K562 (cell line): Measurements from ENCODE around the gene DNAAF2. TPM values are rescaled to one million over a fixed set of nuclear protein-coding genes. Genes with fewer than 3 reads are reported as not detected.

Experiments used
- ARID3A ChIP-seq: IDR thresholded peaks from 2 replicates; pipeline ENCODE4 v1.6.1; 2012; ENCODE audit warnings: low read depth, low read length, improper control_type of control experiment, borderline replicate concordance
- CAMTA2 ChIP-seq: fragments of 250-450 bp; sonication (Bioruptor Pico); conservative IDR thresholded peaks from 2 replicates; pipeline ENCODE4 v1.5.1; 2022
- CBX3 ChIP-seq, 2 experiments: IDR thresholded peaks; 1 replicate in 1 of 2; 2 replicates in 1 of 2; pipeline ENCODE4 v1.6.1; 2012; ENCODE audit warnings: inconsistent platforms in 2 of 2, low read length in 2 of 2, borderline replicate concordance in 1 of 2, control low read depth in 1 of 2
- CC2D1A ChIP-seq: fragments of 450-650 bp; IDR thresholded peaks from 2 replicates; pipeline ENCODE4 v1.6.1; 2017; ENCODE audit warnings: mild to moderate bottlenecking
- CHD2 ChIP-seq: IDR thresholded peaks from 2 replicates; pipeline ENCODE4 v1.6.1; 2011; ENCODE audit warnings: low read depth, low read length
- HNRNPLL ChIP-seq: fragments of 200-400 bp; formaldehyde crosslinking; IDR thresholded peaks from 2 replicates; pipeline ENCODE4 v1.6.1; 2017; ENCODE audit warnings: low read length, low read depth, mild to moderate bottlenecking; ENCODE audit not compliant: poor library complexity, severe bottlenecking
- HOMEZ ChIP-seq: fragments of 250-450 bp; sonication (Bioruptor Pico); IDR thresholded peaks from 2 replicates; pipeline ENCODE4 v1.4.0; 2020; ENCODE audit warnings: mild to moderate bottlenecking, moderate library complexity
- REST ChIP-seq, 2 experiments: fragments of 450-650 bp; formaldehyde crosslinking in 1 of 2; IDR thresholded peaks; 2 replicates each; pipeline versions ENCODE4 v1.4.0 to v1.6.1; 2014 to 2020; ENCODE audit warnings: mild to moderate bottlenecking in 2 of 2, borderline replicate concordance in 1 of 2, low read depth in 1 of 2
- SOX6 ChIP-seq: fragments of 450-650 bp; IDR thresholded peaks from 2 replicates; pipeline ENCODE4 v1.6.1; 2014; ENCODE audit warnings: mild to moderate bottlenecking
- SRSF7 ChIP-seq: fragments of 200-400 bp; formaldehyde crosslinking; optimal IDR thresholded peaks from 2 replicates; pipeline ENCODE3; 2017; ENCODE audit warnings: mild to moderate bottlenecking, low read depth, low read length
- THRA ChIP-seq: fragments of 450-650 bp; IDR thresholded peaks from 2 replicates; pipeline ENCODE4 v1.6.1; 2017; ENCODE audit warnings: mild to moderate bottlenecking, moderate library complexity
- polyA plus RNA-seq, 8 experiments: library from polyadenylated mRNA; depleted of rRNA in 4 of 8; stranded (reverse) in 5 of 8; unstranded in 3 of 8; fragments of >200 nt; fragmentation: Nextera tagmentation in 2 of 8; fragmentation: Illumina TruSeq in 1 of 8; extraction: Ambion mirVana in 2 of 8; extraction: Trizol in 1 of 8; gene quantifications; 2 replicates each; pipeline versions ENCODE4 v1.2.1 to v1.2.3, GENCODE V29; 2011 to 2014; ENCODE audit warnings: inconsistent platforms in 1 of 8, missing spikeins in 1 of 8
- total RNA-seq, 7 experiments: library from RNA; depleted of rRNA in 6 of 7; stranded (reverse); fragments of >200 nt in 6 of 7; fragmentation: Illumina TruSeq in 2 of 7; extraction: Trizol in 2 of 7; gene quantifications; 2 replicates each; pipeline versions ENCODE4 v1.2.1 to v1.2.3, GENCODE V29; 2011 to 2021; ENCODE audit warnings: low replicate concordance in 1 of 7

DNAAF2 gene
- total and polyA plus RNA-seq, 9 of the 15 experiments (the other 6 are each of a cell fraction or from before 2014, with no cell fraction given): 2.4 to 14.6 (median 11.1) TPM

GRCh38 chr14:49586673-49587460 is 48.2 kb downstream of the DNAAF2 start (continued):
- TF ChIP-seq REST (IDR thresholded peaks at IDR 0.05; ENCODE audit: borderline replicate concordance) (peak; percentile 29; the same call in 1 of the 2 replicates), REST (CRISPR knock-in tag; IDR thresholded peaks at IDR 0.05; ENCODE audit: low read depth) (no peak), THRA (no peak), HOMEZ (CRISPR knock-in tag) (no peak), SOX6 (no peak; the same call in 1 of the 2 replicates), CBX3 (IDR thresholded peaks at IDR 0.05; ENCODE audit: borderline replicate concordance in 1 of 2, low read length in 2 of 2) (peak in 1 of 2 experiments; percentile 69; a peak in 2 of 3 replicates), CHD2 (no peak), ARID3A (peak; percentile 95), HNRNPLL (peak; percentile 30), CC2D1A (0 out of 2 replicates have a peak, but pooled peaks have one; percentile 63), SRSF7 (no peak), CAMTA2 (CRISPR knock-in tag) (no peak)
